GM12878 (cell line): ENCODE measurements around the gene LRP8. TPM values are rescaled to one million over a fixed set of nuclear protein-coding genes. Genes with fewer than 3 reads are reported as not detected.

ENCODE experiments used
- CBFB ChIP-seq: IDR thresholded peaks from 2 replicates; pipeline ENCODE4 v1.6.1; 2016; ENCODE audit warnings: antibody characterized with exemption, low read depth
- CTCF ChIP-seq, 3 experiments: IDR thresholded peaks in 2 of 3; conservative IDR thresholded peaks in 1 of 3; 2 replicates each; pipeline ENCODE4 v1.5.1; 2011; ENCODE audit warnings: low read depth in 3 of 3, low read length in 3 of 3, mild to moderate bottlenecking in 3 of 3, control low read depth in 2 of 3, moderate library complexity in 2 of 3, inconsistent platforms in 1 of 3, mixed read lengths in 1 of 3; ENCODE audit not compliant: control insufficient read depth in 2 of 3, insufficient read depth in 1 of 3; ENCODE audit errors: extremely low read depth in 1 of 3
- E2F8 ChIP-seq: fragments of 450-650 bp; IDR thresholded peaks from 2 replicates; pipeline ENCODE4 v1.6.1; 2018; ENCODE audit warnings: mild to moderate bottlenecking, low read depth, moderate library complexity; ENCODE audit not compliant: partially characterized antibody
- KDM1A ChIP-seq: fragments of 200-600 bp; sonication (generic); IDR thresholded peaks from 2 replicates; pipeline ENCODE4 v1.6.1; 2016; ENCODE audit warnings: borderline replicate concordance
- NR2C2 ChIP-seq: IDR thresholded peaks from 2 replicates; pipeline ENCODE4 v1.6.1; 2011; ENCODE audit warnings: borderline replicate concordance, low read depth; ENCODE audit not compliant: control insufficient read depth, insufficient read length
- NR2F1 ChIP-seq: fragments of 450-650 bp; conservative IDR thresholded peaks from 2 replicates; pipeline ENCODE4 v1.6.1; 2017; ENCODE audit warnings: mild to moderate bottlenecking
- ZBTB11 ChIP-seq: fragments of 450-650 bp; formaldehyde crosslinking; IDR thresholded peaks from 2 replicates; pipeline ENCODE4 v1.5.0; 2022; ENCODE audit warnings: mild to moderate bottlenecking, missing genetic modification characterization
- ZBTB4 ChIP-seq: fragments of 450-650 bp; formaldehyde crosslinking; IDR thresholded peaks from 2 replicates; pipeline ENCODE4 v1.4.0; 2022; ENCODE audit warnings: mild to moderate bottlenecking, moderate library complexity
- ZNF384 ChIP-seq: IDR thresholded peaks from 2 replicates; pipeline ENCODE4 v1.6.1; 2012; ENCODE audit warnings: low read depth, mild to moderate bottlenecking, low read length, improper control_type of control experiment, borderline replicate concordance
- ZNF687 ChIP-seq: fragments of 450-650 bp; IDR thresholded peaks from 2 replicates; pipeline ENCODE4 v1.6.1; 2017; ENCODE audit warnings: mild to moderate bottlenecking, moderate library complexity
- polyA plus RNA-seq, 11 experiments: library from polyadenylated mRNA; depleted of rRNA in 4 of 11; unstranded in 6 of 11; stranded (reverse) in 5 of 11; fragments of >200 nt; fragmentation: Nextera tagmentation in 4 of 11; fragmentation: Illumina TruSeq in 1 of 11; extraction: Ambion mirVana in 4 of 11; extraction: Trizol in 1 of 11; gene quantifications; 1 replicate in 1 of 11; 2 replicates in 10 of 11; pipeline versions ENCODE4 v1.2.1 to v1.2.3, GENCODE V29; 2011 to 2016; ENCODE audit warnings: inconsistent platforms in 2 of 11, missing spikeins in 2 of 11, low read depth in 1 of 11
- total RNA-seq, 4 experiments: library from RNA; depleted of rRNA in 3 of 4; stranded (reverse); fragments of >200 nt in 3 of 4; fragmentation: Illumina TruSeq in 1 of 4; extraction: Trizol in 1 of 4; gene quantifications; 2 replicates each; pipeline versions ENCODE4 v1.2.1 to v1.2.3, GENCODE V29; 2013 to 2021

The LRP8 gene
- total and polyA plus RNA-seq, 10 of the 15 experiments (the other 5 are each of a cell fraction or from before 2014, with no cell fraction given) = 2.8 to 40.5 (median 22.3) TPM

GRCh38 chr1:53326088-53326597, 1.7 kb downstream of the LRP8 start (continued):
- TF ChIP-seq ZBTB4 (CRISPR knock-in tag) (no peak), CTCF (IDR thresholded peaks at IDR 0.05 in 2 of 3, conservative IDR thresholded peaks at IDR 0.05 in 1 of 3; ENCODE audit: control insufficient read depth in 2 of 3, extremely low read depth in 1 of 3, insufficient read depth in 1 of 3, low read depth in 3 of 3, low read length in 3 of 3) (no peak; a peak in 1 of 6 replicates), E2F8 (no peak), CBFB (no peak), ZNF687 (no peak), ZBTB11 (CRISPR knock-in tag) (no peak), ZNF384 (no peak), KDM1A (no peak), NR2F1 (no peak), NR2C2 (no peak)
